ENCODE measurements around the gene KCNK13. TPM values are rescaled to one million over a fixed set of nuclear protein-coding genes. Genes with fewer than 3 reads are reported as not detected.

The KCNK13 gene
- polyA plus RNA-seq, 1 of the 3 experiments (the other 2 are of a cell fraction) = not detected

DNA sequence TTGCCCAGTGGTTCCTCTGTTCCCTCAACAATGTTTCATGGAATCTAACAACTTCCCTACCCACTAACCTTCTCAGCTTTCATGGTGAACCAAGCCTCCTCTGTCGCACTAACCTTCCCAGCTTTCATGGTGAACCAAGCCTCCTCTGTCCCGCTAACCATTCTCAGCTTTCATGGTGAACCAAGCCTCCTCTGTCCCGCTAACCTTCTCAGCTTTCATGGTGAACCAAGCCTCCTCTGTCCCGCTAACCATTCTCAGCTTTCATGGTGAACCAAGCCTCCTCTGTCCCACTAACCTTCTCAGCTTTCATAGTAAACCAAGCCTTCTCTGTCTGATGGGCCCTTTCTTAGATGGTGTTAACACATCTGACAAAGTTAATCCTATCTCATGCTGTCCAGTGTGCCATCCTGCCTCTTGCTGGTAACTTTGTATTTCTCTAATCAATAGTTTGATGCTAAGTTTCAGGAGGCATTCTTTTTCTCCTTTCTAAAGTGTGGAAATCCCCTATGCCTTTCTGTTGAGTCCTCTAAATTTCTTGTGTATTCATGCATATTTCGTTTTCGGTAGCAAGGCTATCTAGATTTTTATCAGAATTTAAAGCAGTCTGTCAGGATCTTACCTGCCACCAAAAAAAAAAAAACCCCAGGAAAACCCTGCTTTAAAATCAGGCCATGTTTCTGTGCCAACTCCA lies 26.8 kb upstream of the KCNK13 start:
- H3K4me2 ChIP-seq = no peak overlapping the region

More for the DNA sequence above, 26.8 kb upstream of the KCNK13 start:
- Histone ChIP-seq H3K9ac (no peak overlapping the region), H3K4me3 (ENCODE audit: low read depth in 2 of 2, low read length in 1 of 2) (no peak overlapping the region), H4K20me1 (ENCODE audit: insufficient read depth) (no peaks in the 10 kb centered on the region), H3K4me1 (ENCODE audit: control insufficient read depth in 1 of 2, insufficient read depth in 2 of 2, low read depth in 1 of 2, low read length in 1 of 2) (no peaks in the 10 kb centered on the region), H3F3A (replicated peaks; ENCODE audit: insufficient read depth) (no peaks in the 10 kb centered on the region), H3K9me2 (no peaks in the 10 kb centered on the region), H3K9me3 (no peaks in the 10 kb centered on the region; the same call in 1 of the 2 replicates), H3K27me3 (ENCODE audit: insufficient read depth) (no peaks in the 10 kb centered on the region), H3K27ac (ENCODE audit: low read depth in 2 of 2, low read length in 1 of 2) (no peak overlapping the region), H3K79me2 (ENCODE audit: insufficient read depth) (no peaks in the 10 kb centered on the region), H3K36me3 (replicated peaks in 1 of 2; ENCODE audit: control insufficient read depth in 1 of 2, insufficient read depth in 2 of 2, low read length in 1 of 2) (peaks cover 46 to 61% of the 10 kb centered on the region in 2 experiments), H2AFZ (ENCODE audit: low read depth) (no peak overlapping the region)
- WGBS (ENCODE audit: low lambda C conversion rate) = 88% methylated on average over 6 of the region's 6 CpGs
- CTCF ChIA-PET = no interaction called here
- DNase-seq = no peak
- TF ChIP-seq FOXM1 (IDR thresholded peaks at IDR 0.05; ENCODE audit: low read depth) = no peak
- no peak for TF ChIP-seq FOSL2 (IDR thresholded peaks at IDR 0.05; ENCODE audit: borderline replicate concordance, low read depth)
- no peak for TF ChIP-seq NRF1 (IDR thresholded peaks at IDR 0.05; ENCODE audit: low read depth, low read length)
- TF ChIP-seq SMC3 (IDR thresholded peaks at IDR 0.05; ENCODE audit: low read depth, low read length) = no peak
- TF ChIP-seq RAD21 (IDR thresholded peaks at IDR 0.05; ENCODE audit: low read length) = no peak
- TF ChIP-seq, protein P1, sequence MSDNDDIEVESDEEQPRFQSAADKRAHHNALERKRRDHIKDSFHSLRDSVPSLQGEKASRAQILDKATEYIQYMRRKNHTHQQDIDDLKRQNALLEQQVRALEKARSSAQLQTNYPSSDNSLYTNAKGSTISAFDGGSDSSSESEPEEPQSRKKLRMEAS (IDR thresholded peaks at IDR 0.05; ENCODE audit: low read depth) = no peak
- TF ChIP-seq, protein P2, sequence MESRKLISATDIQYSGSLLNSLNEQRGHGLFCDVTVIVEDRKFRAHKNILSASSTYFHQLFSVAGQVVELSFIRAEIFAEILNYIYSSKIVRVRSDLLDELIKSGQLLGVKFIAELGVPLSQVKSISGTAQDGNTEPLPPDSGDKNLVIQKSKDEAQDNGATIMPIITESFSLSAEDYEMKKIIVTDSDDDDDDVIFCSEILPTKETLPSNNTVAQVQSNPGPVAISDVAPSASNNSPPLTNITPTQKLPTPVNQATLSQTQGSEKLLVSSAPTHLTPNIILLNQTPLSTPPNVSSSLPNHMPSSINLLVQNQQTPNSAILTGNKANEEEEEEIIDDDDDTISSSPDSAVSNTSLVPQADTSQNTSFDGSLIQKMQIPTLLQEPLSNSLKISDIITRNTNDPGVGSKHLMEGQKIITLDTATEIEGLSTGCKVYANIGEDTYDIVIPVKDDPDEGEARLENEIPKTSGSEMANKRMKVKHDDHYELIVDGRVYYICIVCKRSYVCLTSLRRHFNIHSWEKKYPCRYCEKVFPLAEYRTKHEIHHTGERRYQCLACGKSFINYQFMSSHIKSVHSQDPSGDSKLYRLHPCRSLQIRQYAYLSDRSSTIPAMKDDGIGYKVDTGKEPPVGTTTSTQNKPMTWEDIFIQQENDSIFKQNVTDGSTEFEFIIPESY (IDR thresholded peaks at IDR 0.05; ENCODE audit: borderline replicate concordance, low read depth) = no peak
- TF ChIP-seq, protein P3, sequence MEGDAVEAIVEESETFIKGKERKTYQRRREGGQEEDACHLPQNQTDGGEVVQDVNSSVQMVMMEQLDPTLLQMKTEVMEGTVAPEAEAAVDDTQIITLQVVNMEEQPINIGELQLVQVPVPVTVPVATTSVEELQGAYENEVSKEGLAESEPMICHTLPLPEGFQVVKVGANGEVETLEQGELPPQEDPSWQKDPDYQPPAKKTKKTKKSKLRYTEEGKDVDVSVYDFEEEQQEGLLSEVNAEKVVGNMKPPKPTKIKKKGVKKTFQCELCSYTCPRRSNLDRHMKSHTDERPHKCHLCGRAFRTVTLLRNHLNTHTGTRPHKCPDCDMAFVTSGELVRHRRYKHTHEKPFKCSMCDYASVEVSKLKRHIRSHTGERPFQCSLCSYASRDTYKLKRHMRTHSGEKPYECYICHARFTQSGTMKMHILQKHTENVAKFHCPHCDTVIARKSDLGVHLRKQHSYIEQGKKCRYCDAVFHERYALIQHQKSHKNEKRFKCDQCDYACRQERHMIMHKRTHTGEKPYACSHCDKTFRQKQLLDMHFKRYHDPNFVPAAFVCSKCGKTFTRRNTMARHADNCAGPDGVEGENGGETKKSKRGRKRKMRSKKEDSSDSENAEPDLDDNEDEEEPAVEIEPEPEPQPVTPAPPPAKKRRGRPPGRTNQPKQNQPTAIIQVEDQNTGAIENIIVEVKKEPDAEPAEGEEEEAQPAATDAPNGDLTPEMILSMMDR (IDR thresholded peaks at IDR 0.05) = no peak
- TF ChIP-seq, protein P4, sequence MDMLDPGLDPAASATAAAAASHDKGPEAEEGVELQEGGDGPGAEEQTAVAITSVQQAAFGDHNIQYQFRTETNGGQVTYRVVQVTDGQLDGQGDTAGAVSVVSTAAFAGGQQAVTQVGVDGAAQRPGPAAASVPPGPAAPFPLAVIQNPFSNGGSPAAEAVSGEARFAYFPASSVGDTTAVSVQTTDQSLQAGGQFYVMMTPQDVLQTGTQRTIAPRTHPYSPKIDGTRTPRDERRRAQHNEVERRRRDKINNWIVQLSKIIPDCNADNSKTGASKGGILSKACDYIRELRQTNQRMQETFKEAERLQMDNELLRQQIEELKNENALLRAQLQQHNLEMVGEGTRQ (IDR thresholded peaks at IDR 0.05; ENCODE audit: borderline replicate concordance, low read depth, low read length) = no peak
- TF ChIP-seq, protein P5, sequence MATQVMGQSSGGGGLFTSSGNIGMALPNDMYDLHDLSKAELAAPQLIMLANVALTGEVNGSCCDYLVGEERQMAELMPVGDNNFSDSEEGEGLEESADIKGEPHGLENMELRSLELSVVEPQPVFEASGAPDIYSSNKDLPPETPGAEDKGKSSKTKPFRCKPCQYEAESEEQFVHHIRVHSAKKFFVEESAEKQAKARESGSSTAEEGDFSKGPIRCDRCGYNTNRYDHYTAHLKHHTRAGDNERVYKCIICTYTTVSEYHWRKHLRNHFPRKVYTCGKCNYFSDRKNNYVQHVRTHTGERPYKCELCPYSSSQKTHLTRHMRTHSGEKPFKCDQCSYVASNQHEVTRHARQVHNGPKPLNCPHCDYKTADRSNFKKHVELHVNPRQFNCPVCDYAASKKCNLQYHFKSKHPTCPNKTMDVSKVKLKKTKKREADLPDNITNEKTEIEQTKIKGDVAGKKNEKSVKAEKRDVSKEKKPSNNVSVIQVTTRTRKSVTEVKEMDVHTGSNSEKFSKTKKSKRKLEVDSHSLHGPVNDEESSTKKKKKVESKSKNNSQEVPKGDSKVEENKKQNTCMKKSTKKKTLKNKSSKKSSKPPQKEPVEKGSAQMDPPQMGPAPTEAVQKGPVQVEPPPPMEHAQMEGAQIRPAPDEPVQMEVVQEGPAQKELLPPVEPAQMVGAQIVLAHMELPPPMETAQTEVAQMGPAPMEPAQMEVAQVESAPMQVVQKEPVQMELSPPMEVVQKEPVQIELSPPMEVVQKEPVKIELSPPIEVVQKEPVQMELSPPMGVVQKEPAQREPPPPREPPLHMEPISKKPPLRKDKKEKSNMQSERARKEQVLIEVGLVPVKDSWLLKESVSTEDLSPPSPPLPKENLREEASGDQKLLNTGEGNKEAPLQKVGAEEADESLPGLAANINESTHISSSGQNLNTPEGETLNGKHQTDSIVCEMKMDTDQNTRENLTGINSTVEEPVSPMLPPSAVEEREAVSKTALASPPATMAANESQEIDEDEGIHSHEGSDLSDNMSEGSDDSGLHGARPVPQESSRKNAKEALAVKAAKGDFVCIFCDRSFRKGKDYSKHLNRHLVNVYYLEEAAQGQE (IDR thresholded peaks at IDR 0.05; ENCODE audit: low read depth, low read length) = no peak
- TF ChIP-seq GATA2 (CRISPR knock-in tag; IDR thresholded peaks at IDR 0.05) = no peak
- POLR2A ChIA-PET = no interaction called here

Measured in SK-N-SH (cell line).